Epithelial cell of prostate (primary cell): ENCODE results near the gene PDAP1.
"Not testable (repeated sequence)": the region's sequence is repeated elsewhere in the genome, so short reads cannot be mapped to it uniquely, and the experiment has no call there.

Source experiments
- DNase-seq: peaks from one replicate; pipeline ENCODE4 v3.0.0-alpha.2; 2011; ENCODE audit warnings: low read depth, low spot score
- H3K27ac ChIP-seq: fragments of 450-650 bp; 2 replicates; pipeline ENCODE4 v1.5.1; 2017; ENCODE audit warnings: mild to moderate bottlenecking

PDAP1 gene

GRCh38 chr7:99380823-99381663 lies 27.4 kb downstream of the PDAP1 start:
- no peak for DNase-seq
- H3K27ac ChIP-seq = no peak overlapping the region

GRCh38 chr7:99380032-99380822 lies 28.2 kb downstream of the PDAP1 start:
- no peak for DNase-seq
- H3K27ac ChIP-seq = peak overlapping the region; percentile 89

- peak overlapping the region; percentile 89 for H3K27ac ChIP-seq
- not testable (repeated sequence) for DNase-seq
Observed at GRCh38 chr7:99379693-99380031, 28.7 kb downstream of the PDAP1 start.

- DNase-seq = no peak
- H3K27ac ChIP-seq = peak overlapping the region; percentile 89
Observed at GRCh38 chr7:99379043-99379577, 29.3 kb downstream of the PDAP1 start.

- peak overlapping the region; percentile 89 for H3K27ac ChIP-seq
- no peak for DNase-seq
Observed at GRCh38 chr7:99375070-99375807, 33.2 kb downstream of the PDAP1 start.

GRCh38 chr7:99374111-99375064 lies 34.0 kb downstream of the PDAP1 start, which contains the start of gene ARPC1B:
Gene ARPC1B, plus strand, starts transcription at chr7:99374730. Its CDS starts 10,985 bp downstream, at chr7:99385715.
- peak within 1 kb of the TSS; percentile 89 for H3K27ac ChIP-seq
- DNase-seq = no peak

GRCh38 chr7:99373091-99374066 lies 35.0 kb downstream of the PDAP1 start:
- no peak for DNase-seq
- H3K27ac ChIP-seq = peak overlapping the region; percentile 49

- DNase-seq = no peak
- peak overlapping the region; percentile 49 for H3K27ac ChIP-seq
Observed at GRCh38 chr7:99372275-99373090, 35.9 kb downstream of the PDAP1 start.

- peak overlapping the region; percentile 49 for H3K27ac ChIP-seq
- DNase-seq = no peak
Observed at GRCh38 chr7:99371376-99371920, 36.9 kb downstream of the PDAP1 start.

- DNase-seq = no peak
- H3K27ac ChIP-seq = peak overlapping the region; percentile 53
Observed at GRCh38 chr7:99369767-99370391, 38.5 kb downstream of the PDAP1 start.

GRCh38 chr7:99368750-99369389 lies 39.5 kb downstream of the PDAP1 start:
- peak overlapping the region; percentile 53 for H3K27ac ChIP-seq
- DNase-seq = no peak

GRCh38 chr7:99366646-99367045 lies 41.8 kb downstream of the PDAP1 start:
- no peak for DNase-seq
- peak overlapping the region; percentile 45 for H3K27ac ChIP-seq

- no peak for DNase-seq
- peak overlapping the region; percentile 45 for H3K27ac ChIP-seq
Observed at GRCh38 chr7:99365318-99366141, 42.9 kb downstream of the PDAP1 start.

- no peak overlapping the region for H3K27ac ChIP-seq
- no peak for DNase-seq
Observed at GRCh38 chr7:99363286-99363685, 45.1 kb downstream of the PDAP1 start.

GRCh38 chr7:99362801-99363200 lies 45.6 kb downstream of the PDAP1 start:
- DNase-seq = no peak
- H3K27ac ChIP-seq = no peak overlapping the region
